BE2C (cell line): ENCODE data around the gene ATP8A1.

Experiments used
- DNase-seq: peaks from one replicate; pipeline ENCODE4 v3.0.0-alpha.2; 2020
- H3K27me3 ChIP-seq: fragments of 250-450 bp; sonication (Bioruptor Pico); 2 replicates; pipeline ENCODE4 v1.5.1; 2020; ENCODE audit warnings: mild to moderate bottlenecking
- H3K36me3 ChIP-seq: fragments of 250-450 bp; sonication (Bioruptor Pico); 2 replicates; pipeline ENCODE4 v1.5.1; 2020; ENCODE audit warnings: mild to moderate bottlenecking
- H3K4me1 ChIP-seq: fragments of 250-450 bp; sonication (Bioruptor Pico); 2 replicates; pipeline ENCODE4 v1.5.1; 2020
- H3K4me3 ChIP-seq: 2 replicates; pipeline ENCODE4 v1.5.1; 2011; ENCODE audit warnings: low read depth, low read length
- H3K9me3 ChIP-seq: fragments of 250-450 bp; sonication (Bioruptor Pico); 2 replicates; pipeline ENCODE4 v1.5.1; 2020
- TF ChIP-seq, protein P1 (sequence below): IDR thresholded peaks from 2 replicates; pipeline ENCODE4 v1.5.1; 2012; ENCODE audit warnings: mild to moderate bottlenecking, low read depth, low read length

ATP8A1 gene

DNA sequence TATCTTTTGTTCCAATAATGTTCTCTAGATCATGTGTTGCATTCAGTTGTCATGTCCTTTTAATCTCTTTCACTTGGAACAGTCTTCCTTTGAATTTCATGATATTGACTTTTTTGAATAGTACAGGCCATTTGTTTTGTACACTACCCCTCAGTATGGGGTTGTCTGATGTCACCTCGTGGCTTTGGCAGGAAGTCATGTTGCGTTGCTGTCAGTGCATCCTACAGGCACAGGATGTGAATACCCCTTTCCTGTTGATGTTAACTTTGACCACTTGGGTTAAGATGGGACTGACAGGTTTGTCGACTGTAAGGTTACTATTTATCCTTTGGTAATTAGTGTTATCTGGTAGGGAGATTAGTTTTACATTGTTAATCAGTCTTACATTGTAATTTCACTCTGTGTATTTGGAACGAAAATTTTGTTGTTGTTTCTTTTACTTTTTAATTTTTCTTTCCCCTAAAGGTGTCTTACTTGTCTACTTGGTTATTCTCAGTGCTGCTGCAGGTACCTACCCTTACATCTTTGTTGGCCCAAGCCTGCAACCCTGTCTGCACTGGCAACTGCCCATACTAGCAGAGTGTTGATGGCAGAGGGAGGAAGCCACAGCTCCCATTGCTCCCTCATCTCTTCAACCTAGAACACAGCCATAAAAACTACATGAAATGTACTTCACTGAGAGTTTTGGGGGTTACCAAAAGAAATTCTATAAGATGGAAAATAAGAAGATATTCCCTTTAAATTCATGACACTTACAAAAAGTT lies 14.7 kb upstream of the ATP8A1 start:
- Histone ChIP-seq H3K4me1 (peaks cover 26% of the 10 kb centered on the region), H3K27me3 (no peaks in the 10 kb centered on the region), H3K4me3 (no peak overlapping the region), H3K9me3 (no peaks in the 10 kb centered on the region), H3K36me3 (no peaks in the 10 kb centered on the region)
- TF ChIP-seq, protein P1, sequence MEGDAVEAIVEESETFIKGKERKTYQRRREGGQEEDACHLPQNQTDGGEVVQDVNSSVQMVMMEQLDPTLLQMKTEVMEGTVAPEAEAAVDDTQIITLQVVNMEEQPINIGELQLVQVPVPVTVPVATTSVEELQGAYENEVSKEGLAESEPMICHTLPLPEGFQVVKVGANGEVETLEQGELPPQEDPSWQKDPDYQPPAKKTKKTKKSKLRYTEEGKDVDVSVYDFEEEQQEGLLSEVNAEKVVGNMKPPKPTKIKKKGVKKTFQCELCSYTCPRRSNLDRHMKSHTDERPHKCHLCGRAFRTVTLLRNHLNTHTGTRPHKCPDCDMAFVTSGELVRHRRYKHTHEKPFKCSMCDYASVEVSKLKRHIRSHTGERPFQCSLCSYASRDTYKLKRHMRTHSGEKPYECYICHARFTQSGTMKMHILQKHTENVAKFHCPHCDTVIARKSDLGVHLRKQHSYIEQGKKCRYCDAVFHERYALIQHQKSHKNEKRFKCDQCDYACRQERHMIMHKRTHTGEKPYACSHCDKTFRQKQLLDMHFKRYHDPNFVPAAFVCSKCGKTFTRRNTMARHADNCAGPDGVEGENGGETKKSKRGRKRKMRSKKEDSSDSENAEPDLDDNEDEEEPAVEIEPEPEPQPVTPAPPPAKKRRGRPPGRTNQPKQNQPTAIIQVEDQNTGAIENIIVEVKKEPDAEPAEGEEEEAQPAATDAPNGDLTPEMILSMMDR: no peak
- DNase-seq: no peak

GRCh38 chr4:42658261-42658660 lies 1.4 kb upstream of the ATP8A1 start:
- Histone ChIP-seq H3K9me3 (no peaks in the 10 kb centered on the region), H3K4me3 (peak overlapping the region; percentile 72), H3K27me3 (no peaks in the 10 kb centered on the region), H3K36me3 (no peaks in the 10 kb centered on the region), H3K4me1 (peaks cover 19% of the 10 kb centered on the region)
- DNase-seq: no peak
- TF ChIP-seq, protein P1: no peak

DNA sequence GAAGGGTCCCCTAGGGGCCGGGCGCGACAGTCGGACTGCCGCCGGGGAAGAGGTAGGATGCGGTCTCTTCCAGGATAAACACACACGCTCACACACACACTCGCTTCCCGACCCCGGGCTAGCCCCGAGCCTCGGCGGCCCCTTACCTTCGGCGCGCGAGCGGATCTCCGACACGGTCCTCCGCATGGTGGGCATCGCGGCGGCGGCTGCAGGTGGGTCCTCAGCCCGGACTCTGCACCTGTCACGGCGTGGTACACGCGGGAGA lies 294 bp downstream of the ATP8A1 start:
- peak overlapping the region; percentile 74 for H3K4me3 ChIP-seq
- H3K36me3 ChIP-seq: no peaks in the 10 kb centered on the region
- DNase-seq: no peak
- H3K9me3 ChIP-seq: no peaks in the 10 kb centered on the region
- H3K27me3 ChIP-seq: no peaks in the 10 kb centered on the region
- H3K4me1 ChIP-seq: peaks cover 19% of the 10 kb centered on the region
- TF ChIP-seq, protein P1: no peak

GRCh38 chr4:42655921-42656678 lies 805 bp downstream of the ATP8A1 start:
- Histone ChIP-seq H3K27me3 (no peaks in the 10 kb centered on the region), H3K4me3 (peak overlapping the region; percentile 74), H3K9me3 (peaks cover 3% of the 10 kb centered on the region; the same call in 1 of the 2 replicates), H3K36me3 (no peaks in the 10 kb centered on the region), H3K4me1 (peaks cover 19% of the 10 kb centered on the region)
- DNase-seq: peak; percentile 67
- TF ChIP-seq, protein P1: no peak

DNA sequence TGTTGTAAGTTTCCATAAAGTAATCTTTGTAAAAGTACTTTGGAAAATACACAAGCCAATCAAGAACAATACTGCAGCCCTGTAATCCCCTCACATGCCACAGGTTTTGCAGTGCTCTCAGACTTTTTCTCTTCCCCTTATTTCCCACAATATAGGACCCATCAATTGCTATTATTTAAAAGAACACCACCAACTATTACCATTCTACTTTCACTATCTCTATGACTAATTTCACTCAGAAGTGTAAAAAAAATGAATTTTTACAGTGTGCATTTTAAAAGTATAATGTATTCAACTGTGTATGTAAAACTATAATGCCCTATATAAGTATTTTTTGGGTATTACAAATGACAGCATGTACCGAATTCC lies 1.7 kb downstream of the ATP8A1 start:
- Histone ChIP-seq H3K4me3 (peak overlapping the region; percentile 74), H3K27me3 (no peaks in the 10 kb centered on the region)

More for the DNA sequence above, 1.7 kb downstream of the ATP8A1 start:
- Histone ChIP-seq H3K4me1 (peaks cover 19% of the 10 kb centered on the region), H3K9me3 (peaks cover 3% of the 10 kb centered on the region; the same call in 1 of the 2 replicates), H3K36me3 (no peaks in the 10 kb centered on the region)
- no peak for DNase-seq
- TF ChIP-seq, protein P1: no peak
